Glutamatergic neuron (in vitro differentiated cells): ENCODE measurements around the gene KDM5A. TPM values are rescaled to one million over a fixed set of nuclear protein-coding genes. Genes with fewer than 3 reads are reported as not detected.

ENCODE experiments used
- DNase-seq: peaks from one replicate; pipeline ENCODE4 v3.0.0; 2022
- H3K27ac Mint-ChIP-seq: one replicate; pipeline ENCODE4 v1.8.0; 2020; ENCODE audit warnings: mild to moderate bottlenecking, mixed read lengths, inconsistent platforms; ENCODE audit not compliant: unreplicated experiment
- H3K27me3 Mint-ChIP-seq: one replicate; pipeline ENCODE4 v1.8.0; 2020; ENCODE audit warnings: mild to moderate bottlenecking, moderate library complexity, mixed read lengths, inconsistent platforms; ENCODE audit not compliant: unreplicated experiment
- H3K36me3 Mint-ChIP-seq: one replicate; pipeline ENCODE4 v1.8.0; 2020; ENCODE audit warnings: mild to moderate bottlenecking, mixed read lengths, inconsistent platforms; ENCODE audit not compliant: unreplicated experiment
- H3K4me1 Mint-ChIP-seq: one replicate; pipeline ENCODE4 v1.8.0; 2020; ENCODE audit warnings: mild to moderate bottlenecking, low read depth, mixed read lengths, inconsistent platforms; ENCODE audit not compliant: unreplicated experiment
- H3K4me3 Mint-ChIP-seq: one replicate; pipeline ENCODE4 v1.8.0; 2020; ENCODE audit warnings: mild to moderate bottlenecking, mixed read lengths, inconsistent platforms; ENCODE audit not compliant: unreplicated experiment
- H3K9me3 Mint-ChIP-seq: one replicate; pipeline ENCODE4 v1.8.0; 2020; ENCODE audit warnings: mild to moderate bottlenecking, moderate library complexity, mixed read lengths, inconsistent platforms; ENCODE audit not compliant: unreplicated experiment
- total RNA-seq: library from RNA; stranded (reverse); fragmentation: NEBNext Ultra II Directional; extraction: Animal tissue kit (Norgen Biotek cat#: 25700); gene quantifications from one replicate; pipeline ENCODE4 v1.2.1, GENCODE V29; 2021; ENCODE audit not compliant: unreplicated experiment
- TF ChIP-seq, protein P1 (sequence below): fragments of 200-600 bp; sonication (generic); IDR thresholded peaks from one replicate; pipeline ENCODE4 v1.5.0; 2021; ENCODE audit not compliant: partially characterized antibody, unreplicated experiment

KDM5A gene
- total RNA-seq, 1 donor from 2014 or later = 86.4 TPM

DNA sequence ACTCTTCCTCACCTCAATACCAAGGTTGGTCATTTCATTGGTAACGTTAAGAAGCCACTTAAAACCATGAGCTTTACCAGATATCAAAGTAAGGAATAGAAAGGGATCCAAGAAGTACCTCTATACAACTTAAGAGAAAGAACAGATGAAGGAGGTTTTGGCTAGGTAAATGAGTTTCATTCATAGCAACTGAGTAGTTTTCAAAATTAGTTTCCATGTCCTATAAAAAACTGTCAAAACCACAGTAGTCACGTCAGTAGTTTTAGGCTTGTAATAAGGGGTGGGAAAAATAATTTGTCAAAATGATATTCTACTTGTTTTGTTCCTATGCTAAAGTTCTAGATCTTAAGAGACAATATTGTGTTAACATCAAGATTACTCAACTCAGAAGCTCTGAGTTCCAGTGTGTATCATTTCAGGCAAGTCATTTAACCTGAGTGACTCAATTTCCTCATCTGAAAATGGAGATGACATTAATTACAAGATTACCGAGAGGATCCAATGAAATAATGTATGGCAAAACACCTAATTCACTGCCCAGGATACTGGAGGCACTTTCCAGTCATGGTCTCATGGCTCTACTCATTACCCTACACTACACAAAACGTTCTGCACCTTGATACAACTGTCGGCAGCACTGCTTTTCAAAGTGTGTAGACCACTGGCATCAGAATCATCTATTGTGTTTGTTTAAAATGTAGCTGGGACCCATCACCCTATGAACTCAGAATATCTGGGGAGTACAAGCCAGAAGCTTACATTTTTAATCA is 102.4 kb downstream of the KDM5A start:
- H3K4me3 Mint-ChIP-seq = no peak overlapping the region
- no peaks in the 10 kb centered on the region for H3K4me1 Mint-ChIP-seq
- no peaks in the 10 kb centered on the region for H3K36me3 Mint-ChIP-seq

DNA sequence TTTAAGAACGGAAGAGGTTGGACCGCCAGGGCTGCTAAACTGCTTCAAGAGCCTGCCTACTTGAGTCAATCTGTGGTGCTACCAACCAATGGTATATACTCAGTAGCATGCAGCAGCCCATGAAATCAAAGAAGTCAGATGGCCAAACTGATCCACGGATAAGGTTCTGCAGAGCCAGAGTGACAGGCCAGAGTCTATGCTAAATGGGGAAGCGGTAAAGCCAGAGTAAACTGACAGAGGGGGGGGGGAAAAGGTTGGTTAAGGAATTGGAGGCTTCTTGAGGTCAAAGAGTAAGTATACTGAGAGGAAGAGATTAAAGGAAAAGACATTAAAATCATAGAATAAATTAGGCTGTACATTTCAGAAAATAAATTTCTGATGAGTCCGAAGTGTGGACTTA is 111.1 kb downstream of the KDM5A start:
- TF ChIP-seq, protein P1, sequence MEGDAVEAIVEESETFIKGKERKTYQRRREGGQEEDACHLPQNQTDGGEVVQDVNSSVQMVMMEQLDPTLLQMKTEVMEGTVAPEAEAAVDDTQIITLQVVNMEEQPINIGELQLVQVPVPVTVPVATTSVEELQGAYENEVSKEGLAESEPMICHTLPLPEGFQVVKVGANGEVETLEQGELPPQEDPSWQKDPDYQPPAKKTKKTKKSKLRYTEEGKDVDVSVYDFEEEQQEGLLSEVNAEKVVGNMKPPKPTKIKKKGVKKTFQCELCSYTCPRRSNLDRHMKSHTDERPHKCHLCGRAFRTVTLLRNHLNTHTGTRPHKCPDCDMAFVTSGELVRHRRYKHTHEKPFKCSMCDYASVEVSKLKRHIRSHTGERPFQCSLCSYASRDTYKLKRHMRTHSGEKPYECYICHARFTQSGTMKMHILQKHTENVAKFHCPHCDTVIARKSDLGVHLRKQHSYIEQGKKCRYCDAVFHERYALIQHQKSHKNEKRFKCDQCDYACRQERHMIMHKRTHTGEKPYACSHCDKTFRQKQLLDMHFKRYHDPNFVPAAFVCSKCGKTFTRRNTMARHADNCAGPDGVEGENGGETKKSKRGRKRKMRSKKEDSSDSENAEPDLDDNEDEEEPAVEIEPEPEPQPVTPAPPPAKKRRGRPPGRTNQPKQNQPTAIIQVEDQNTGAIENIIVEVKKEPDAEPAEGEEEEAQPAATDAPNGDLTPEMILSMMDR = no peak
- Mint-ChIP-seq H3K27me3 (peaks cover under 1% of the 10 kb centered on the region), H3K4me3 (no peak overlapping the region), H3K4me1 (peaks cover 2% of the 10 kb centered on the region), H3K36me3 (no peaks in the 10 kb centered on the region), H3K9me3 (peaks cover 5% of the 10 kb centered on the region), H3K27ac (no peak overlapping the region)
- no peak for DNase-seq

More for the DNA sequence above, 102.4 kb downstream of the KDM5A start:
- TF ChIP-seq, protein P1 = no peak
- Mint-ChIP-seq H3K27me3 (no peaks in the 10 kb centered on the region), H3K27ac (no peak overlapping the region), H3K9me3 (no peaks in the 10 kb centered on the region)
- no peak for DNase-seq

DNA sequence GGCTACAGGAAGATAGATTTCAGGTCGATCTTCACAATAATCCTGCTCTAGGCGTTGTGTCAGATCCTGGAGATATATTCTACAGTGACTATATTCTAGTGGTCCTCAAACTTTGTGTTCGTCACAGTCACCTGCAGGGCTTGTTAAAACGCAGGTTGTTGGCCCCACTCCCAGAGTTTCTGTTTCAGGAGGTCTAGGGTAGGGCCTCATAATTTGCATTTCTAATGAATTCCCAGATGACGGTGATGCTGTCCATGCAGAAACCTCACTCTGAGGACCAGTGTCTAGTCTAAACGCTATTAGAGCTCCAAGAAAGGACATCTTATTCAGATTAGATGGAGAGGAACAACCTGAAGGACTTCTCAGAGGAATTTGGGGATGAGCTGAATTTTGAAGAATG is 113.3 kb downstream of the KDM5A start:
- no peak overlapping the region for H3K4me3 Mint-ChIP-seq
- H3K9me3 Mint-ChIP-seq = peaks cover 5% of the 10 kb centered on the region
- peaks cover 2% of the 10 kb centered on the region for H3K4me1 Mint-ChIP-seq
- peak overlapping the region; percentile 23 for H3K27ac Mint-ChIP-seq
- DNase-seq = no peak
- peaks cover 2% of the 10 kb centered on the region for H3K27me3 Mint-ChIP-seq
- TF ChIP-seq, protein P1 = no peak
- no peaks in the 10 kb centered on the region for H3K36me3 Mint-ChIP-seq

DNA sequence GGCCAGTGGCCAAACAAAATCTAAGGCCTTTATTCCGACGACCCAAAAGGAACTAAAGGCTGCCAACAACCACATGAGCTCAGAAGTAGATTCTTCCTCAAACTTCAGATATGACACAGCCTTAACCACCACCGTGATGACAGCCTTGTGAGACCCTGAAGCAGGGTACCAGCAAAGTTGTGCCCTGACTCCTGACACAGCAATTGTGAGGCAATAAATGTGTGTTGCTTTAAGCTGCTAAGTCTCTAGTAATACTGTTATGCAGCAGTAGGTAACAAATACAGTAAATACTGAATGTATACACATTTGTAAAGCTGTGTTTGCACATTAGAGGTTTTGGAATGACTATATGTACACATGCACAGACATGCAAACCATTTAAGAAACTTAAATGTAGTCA is 115.7 kb downstream of the KDM5A start:
- no peak for DNase-seq
- peaks cover 2% of the 10 kb centered on the region for H3K27me3 Mint-ChIP-seq
- H3K9me3 Mint-ChIP-seq = peaks cover 5% of the 10 kb centered on the region
- H3K4me3 Mint-ChIP-seq = no peak overlapping the region
- H3K36me3 Mint-ChIP-seq = no peaks in the 10 kb centered on the region
- peaks cover 2% of the 10 kb centered on the region for H3K4me1 Mint-ChIP-seq
- TF ChIP-seq, protein P1 = no peak
- no peak overlapping the region for H3K27ac Mint-ChIP-seq

DNA sequence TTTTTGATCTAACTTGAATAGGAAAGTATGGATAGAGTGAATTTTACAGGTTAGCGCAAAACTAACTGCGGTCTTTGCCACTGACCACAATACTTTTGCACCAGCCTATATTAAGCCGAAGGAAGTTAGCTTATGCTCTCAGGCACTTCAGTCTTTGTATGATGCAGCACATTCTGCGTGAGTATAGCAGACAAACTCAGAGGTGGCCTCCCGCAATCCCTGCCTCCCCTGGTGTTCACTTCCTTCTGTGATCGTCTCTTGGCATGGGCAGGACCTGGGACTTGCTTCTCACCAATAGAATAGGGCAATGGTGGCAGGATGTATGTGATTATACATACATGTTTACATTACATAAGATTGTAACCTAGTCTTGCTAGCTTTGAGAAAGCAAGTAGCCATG is 116.2 kb downstream of the KDM5A start:
- Mint-ChIP-seq H3K27ac (no peak overlapping the region), H3K4me1 (peaks cover 2% of the 10 kb centered on the region), H3K27me3 (peaks cover 2% of the 10 kb centered on the region), H3K4me3 (no peak overlapping the region), H3K36me3 (no peaks in the 10 kb centered on the region), H3K9me3 (peaks cover 4% of the 10 kb centered on the region)
- no peak for DNase-seq
- TF ChIP-seq, protein P1 = no peak
